ENCODE data around the gene GAB3. TPM values are rescaled to one million over a fixed set of nuclear protein-coding genes. Genes with fewer than 3 reads are reported as not detected.
A peak's percentile ranks its signal among the peaks of the same experiment; 100 is the strongest.

Gene GAB3
- total RNA-seq, 1 donor from 2014 or later = 0.14 TPM

- peaks cover 16% of the 10 kb centered on the region for H3K9me3 Mint-ChIP-seq (ENCODE audit: low read depth)
- TF ChIP-seq CTCF (IDR thresholded peaks at IDR 0.05; ENCODE audit: unreplicated experiment) = no peak
- no peaks in the 10 kb centered on the region for H3K36me3 Mint-ChIP-seq (ENCODE audit: insufficient read depth)
- no peaks in the 10 kb centered on the region for H3K27me3 Mint-ChIP-seq
- no peak for DNase-seq (ENCODE audit: low spot score, unreplicated experiment)
- H3K27ac Mint-ChIP-seq = no peak overlapping the region
- H3K4me1 Mint-ChIP-seq (ENCODE audit: low read depth) = no peaks in the 10 kb centered on the region
- H3K4me3 Mint-ChIP-seq (ENCODE audit: low read depth) = no peak overlapping the region
Measured at GRCh38 chrX:154718616-154719015, 32.3 kb downstream of the GAB3 start.

- no peaks in the 10 kb centered on the region for H3K27me3 Mint-ChIP-seq
- TF ChIP-seq CTCF (IDR thresholded peaks at IDR 0.05; ENCODE audit: unreplicated experiment) = no peak
- no peaks in the 10 kb centered on the region for H3K36me3 Mint-ChIP-seq (ENCODE audit: insufficient read depth)
- no peak overlapping the region for H3K4me3 Mint-ChIP-seq (ENCODE audit: low read depth)
- no peaks in the 10 kb centered on the region for H3K4me1 Mint-ChIP-seq (ENCODE audit: low read depth)
- DNase-seq (ENCODE audit: low spot score, unreplicated experiment) = no peak
- H3K27ac Mint-ChIP-seq = no peak overlapping the region
- H3K9me3 Mint-ChIP-seq (ENCODE audit: low read depth) = peaks cover 13% of the 10 kb centered on the region
Measured at GRCh38 chrX:154717824-154718223, 33.1 kb downstream of the GAB3 start.

GRCh38 chrX:154715825-154716224 lies 35.1 kb downstream of the GAB3 start:
- Mint-ChIP-seq H3K4me3 (ENCODE audit: low read depth) (no peak overlapping the region), H3K4me1 (ENCODE audit: low read depth) (no peaks in the 10 kb centered on the region), H3K36me3 (ENCODE audit: insufficient read depth) (no peaks in the 10 kb centered on the region), H3K9me3 (ENCODE audit: low read depth) (peaks cover 12% of the 10 kb centered on the region), H3K27ac (no peak overlapping the region), H3K27me3 (no peaks in the 10 kb centered on the region)
- TF ChIP-seq CTCF (IDR thresholded peaks at IDR 0.05; ENCODE audit: unreplicated experiment) = no peak
- no peak for DNase-seq (ENCODE audit: low spot score, unreplicated experiment)

- no peak overlapping the region for H3K27ac Mint-ChIP-seq
- H3K9me3 Mint-ChIP-seq (ENCODE audit: low read depth) = peaks cover 13% of the 10 kb centered on the region
- H3K36me3 Mint-ChIP-seq (ENCODE audit: insufficient read depth) = no peaks in the 10 kb centered on the region
- H3K4me1 Mint-ChIP-seq (ENCODE audit: low read depth) = no peaks in the 10 kb centered on the region
- no peak for DNase-seq (ENCODE audit: low spot score, unreplicated experiment)
- TF ChIP-seq CTCF (IDR thresholded peaks at IDR 0.05; ENCODE audit: unreplicated experiment) = peak; percentile 70
- no peak overlapping the region for H3K4me3 Mint-ChIP-seq (ENCODE audit: low read depth)
- H3K27me3 Mint-ChIP-seq = no peaks in the 10 kb centered on the region
Measured at GRCh38 chrX:154714925-154715324, 36.0 kb downstream of the GAB3 start.

GRCh38 chrX:154712781-154713740 lies 37.8 kb downstream of the GAB3 start:
- Mint-ChIP-seq H3K9me3 (ENCODE audit: low read depth) (peaks cover 13% of the 10 kb centered on the region), H3K4me3 (ENCODE audit: low read depth) (no peak overlapping the region), H3K36me3 (ENCODE audit: insufficient read depth) (no peaks in the 10 kb centered on the region), H3K27me3 (no peaks in the 10 kb centered on the region), H3K4me1 (ENCODE audit: low read depth) (no peaks in the 10 kb centered on the region), H3K27ac (no peak overlapping the region)
- TF ChIP-seq CTCF (IDR thresholded peaks at IDR 0.05; ENCODE audit: unreplicated experiment) = no peak
- no peak for DNase-seq (ENCODE audit: low spot score, unreplicated experiment)

Measured in progenitor cell of endocrine pancreas (in vitro differentiated cells).